Panc1 (cell line): Measurements from ENCODE around the gene ADAM12. TPM values are rescaled to one million over a fixed set of nuclear protein-coding genes. Genes with fewer than 3 reads are reported as not detected.

Experiments
- ATAC-seq: fragments of 200-7000 bp; cut with Tn5 transposase; 2 replicates; pipeline ENCODE4 v1.9.1; 2020; ENCODE audit warnings: mild to moderate bottlenecking, moderate library complexity
- BruUV-seq: library from RNA; stranded (reverse); fragments of 400-500 nt; replicated peaks from 2 replicates; lab custom pipeline; 2021; lab: Mats Ljungman, UMichigan
- CTCF ChIA-PET: fragments of 300-600 bp; sonication (Branson Sonifier 250); formaldehyde crosslinking; loops from one replicate; lab custom pipeline; 2022; ENCODE audit warnings: antibody characterized with exemption; lab: Charles Lee
- POLR2A ChIA-PET: fragments of 300-600 bp; sonication (Branson Sonifier 250); formaldehyde crosslinking; loops from one replicate; lab custom pipeline; 2022; ENCODE audit warnings: antibody characterized with exemption; lab: Charles Lee
- DNase-seq: peaks from one replicate; pipeline ENCODE4 v3.0.0-alpha.2; 2010; ENCODE audit warnings: low read depth, low spot score
- H3K27ac ChIP-seq: 2 replicates; pipeline ENCODE4 v1.5.1; 2011; ENCODE audit warnings: mild to moderate bottlenecking, low read length, inconsistent platforms
- H3K27me3 ChIP-seq: fragments of 200-500 bp; sonication (Bioruptor generic); 2 replicates; pipeline ENCODE4 v1.6.0; 2014; ENCODE audit warnings: low read length, inconsistent platforms; ENCODE audit not compliant: control insufficient read depth, insufficient read depth
- H3K36me3 ChIP-seq: fragments of 200-500 bp; sonication (Bioruptor generic); 2 replicates; pipeline ENCODE4 v1.5.1; 2014; ENCODE audit warnings: inconsistent platforms, mild to moderate bottlenecking, low read length, moderate library complexity; ENCODE audit not compliant: control insufficient read depth, insufficient read depth
- H3K4me1 ChIP-seq: 2 replicates; pipeline ENCODE4 v1.5.1; 2011; ENCODE audit warnings: inconsistent platforms, mild to moderate bottlenecking, low read length, moderate library complexity; ENCODE audit not compliant: control insufficient read depth, insufficient read depth
- H3K4me3 ChIP-seq, 2 experiments: 2 replicates each; pipeline ENCODE4 v1.5.1; 2011 to 2012; ENCODE audit warnings: low read depth in 2 of 2, low read length in 2 of 2, mild to moderate bottlenecking in 2 of 2, inconsistent platforms in 1 of 2, moderate library complexity in 1 of 2
- H3K9me3 ChIP-seq: fragments of 200-500 bp; sonication (Bioruptor generic); 2 replicates; pipeline ENCODE4 v1.5.1; 2014; ENCODE audit warnings: low read depth, mild to moderate bottlenecking, inconsistent platforms, low read length, moderate library complexity; ENCODE audit not compliant: control insufficient read depth, insufficient read depth
- POLR2AphosphoS5 ChIP-seq: IDR thresholded peaks from 2 replicates; pipeline ENCODE4 v1.6.1; 2012; ENCODE audit warnings: mild to moderate bottlenecking, low read depth, low read length, moderate library complexity
- SIN3A ChIP-seq: IDR thresholded peaks from 2 replicates; pipeline ENCODE4 v1.6.1; 2012; ENCODE audit warnings: low read depth, mild to moderate bottlenecking, low read length, moderate library complexity, borderline replicate concordance; ENCODE audit not compliant: insufficient read depth
- TCF7L2 ChIP-seq: IDR thresholded peaks from 2 replicates; pipeline ENCODE4 v1.6.1; 2011; ENCODE audit warnings: mild to moderate bottlenecking, low read depth, low read length, inconsistent platforms
- in situ Hi-C: cut with HindIII; loops from 2 replicates; pipeline ENCODE4 v1.10.0; 2016; ENCODE audit warnings: low sequenced_read_pairs, low pct_unique_long_range_greater_than_20kb
- intact Hi-C: fragments of 100-400 bp; cut with micrococcal nuclease; formaldehyde crosslinking; loops from one replicate; pipeline ENCODE4 v1.10.0; 2022; ENCODE audit not compliant: unreplicated experiment
- total RNA-seq: library from RNA; stranded (reverse); gene quantifications from one replicate; pipeline ENCODE4 v1.2.1, GENCODE V29; 2021; ENCODE audit not compliant: unreplicated experiment
- TF ChIP-seq, protein P1 (sequence below): fragments of 450-650 bp; IDR thresholded peaks from 2 replicates; pipeline ENCODE4 v1.5.1; 2017; ENCODE audit warnings: mild to moderate bottlenecking
- TF ChIP-seq, protein P2 (sequence below), 2 experiments: IDR thresholded peaks; 2 replicates each; pipeline ENCODE4 v1.6.1; 2011 to 2012; ENCODE audit warnings: low read depth in 2 of 2, control low read depth in 1 of 2, low read length in 1 of 2, mild to moderate bottlenecking in 1 of 2, moderate library complexity in 1 of 2; ENCODE audit not compliant: insufficient read depth in 1 of 2

ADAM12 gene
- total RNA-seq, 1 experiment from 2014 or later: 0.10 TPM

DNA sequence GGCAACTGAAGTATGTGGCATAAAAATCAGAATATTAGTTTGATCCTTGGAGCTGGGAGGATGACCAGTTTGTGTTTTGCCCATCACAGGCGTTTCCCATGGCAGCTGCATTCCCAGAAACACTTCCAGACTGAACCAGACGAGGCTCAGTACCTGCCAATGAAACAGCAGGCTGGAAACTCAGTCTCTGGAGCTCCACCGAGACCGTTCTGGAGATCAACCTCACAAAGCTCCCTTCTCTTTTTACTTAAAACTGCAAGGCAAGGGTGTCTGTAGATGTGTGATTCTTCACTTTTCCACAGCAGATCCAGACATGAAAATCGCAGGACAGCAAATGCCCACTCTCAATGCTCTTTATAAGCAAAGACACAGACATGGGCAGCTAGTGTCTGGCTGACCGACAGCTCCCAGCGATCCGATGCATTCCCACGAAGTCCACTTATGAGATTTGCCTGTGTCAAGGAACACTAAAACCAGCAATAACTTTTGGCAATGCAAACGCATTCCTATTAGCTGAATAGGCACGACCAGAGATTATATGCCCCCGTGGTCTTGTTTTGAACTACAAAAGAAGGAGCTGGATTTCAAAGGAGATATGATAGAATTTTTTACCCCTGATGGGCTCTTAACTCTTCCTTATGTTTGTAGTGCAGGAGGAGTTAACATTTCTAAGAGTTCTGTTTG lies 72.6 kb downstream of the ADAM12 start:
- Histone ChIP-seq H3K9me3 (no peaks in the 10 kb centered on the region), H3K27ac (no peak overlapping the region), H3K27me3 (no peaks in the 10 kb centered on the region), H3K36me3 (no peaks in the 10 kb centered on the region), H3K4me1 (no peaks in the 10 kb centered on the region), H3K4me3 (no peak overlapping the region)
- no TSS peak for BruUV-seq
- intact Hi-C loops (no loop called here), in situ Hi-C loops (no loop called here)
- no peak for DNase-seq
- TF ChIP-seq SIN3A (no peak), POLR2AphosphoS5 (no peak), TCF7L2 (no peak)
- TF ChIP-seq, protein P1, sequence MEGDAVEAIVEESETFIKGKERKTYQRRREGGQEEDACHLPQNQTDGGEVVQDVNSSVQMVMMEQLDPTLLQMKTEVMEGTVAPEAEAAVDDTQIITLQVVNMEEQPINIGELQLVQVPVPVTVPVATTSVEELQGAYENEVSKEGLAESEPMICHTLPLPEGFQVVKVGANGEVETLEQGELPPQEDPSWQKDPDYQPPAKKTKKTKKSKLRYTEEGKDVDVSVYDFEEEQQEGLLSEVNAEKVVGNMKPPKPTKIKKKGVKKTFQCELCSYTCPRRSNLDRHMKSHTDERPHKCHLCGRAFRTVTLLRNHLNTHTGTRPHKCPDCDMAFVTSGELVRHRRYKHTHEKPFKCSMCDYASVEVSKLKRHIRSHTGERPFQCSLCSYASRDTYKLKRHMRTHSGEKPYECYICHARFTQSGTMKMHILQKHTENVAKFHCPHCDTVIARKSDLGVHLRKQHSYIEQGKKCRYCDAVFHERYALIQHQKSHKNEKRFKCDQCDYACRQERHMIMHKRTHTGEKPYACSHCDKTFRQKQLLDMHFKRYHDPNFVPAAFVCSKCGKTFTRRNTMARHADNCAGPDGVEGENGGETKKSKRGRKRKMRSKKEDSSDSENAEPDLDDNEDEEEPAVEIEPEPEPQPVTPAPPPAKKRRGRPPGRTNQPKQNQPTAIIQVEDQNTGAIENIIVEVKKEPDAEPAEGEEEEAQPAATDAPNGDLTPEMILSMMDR: no peak
- TF ChIP-seq, protein P2, sequence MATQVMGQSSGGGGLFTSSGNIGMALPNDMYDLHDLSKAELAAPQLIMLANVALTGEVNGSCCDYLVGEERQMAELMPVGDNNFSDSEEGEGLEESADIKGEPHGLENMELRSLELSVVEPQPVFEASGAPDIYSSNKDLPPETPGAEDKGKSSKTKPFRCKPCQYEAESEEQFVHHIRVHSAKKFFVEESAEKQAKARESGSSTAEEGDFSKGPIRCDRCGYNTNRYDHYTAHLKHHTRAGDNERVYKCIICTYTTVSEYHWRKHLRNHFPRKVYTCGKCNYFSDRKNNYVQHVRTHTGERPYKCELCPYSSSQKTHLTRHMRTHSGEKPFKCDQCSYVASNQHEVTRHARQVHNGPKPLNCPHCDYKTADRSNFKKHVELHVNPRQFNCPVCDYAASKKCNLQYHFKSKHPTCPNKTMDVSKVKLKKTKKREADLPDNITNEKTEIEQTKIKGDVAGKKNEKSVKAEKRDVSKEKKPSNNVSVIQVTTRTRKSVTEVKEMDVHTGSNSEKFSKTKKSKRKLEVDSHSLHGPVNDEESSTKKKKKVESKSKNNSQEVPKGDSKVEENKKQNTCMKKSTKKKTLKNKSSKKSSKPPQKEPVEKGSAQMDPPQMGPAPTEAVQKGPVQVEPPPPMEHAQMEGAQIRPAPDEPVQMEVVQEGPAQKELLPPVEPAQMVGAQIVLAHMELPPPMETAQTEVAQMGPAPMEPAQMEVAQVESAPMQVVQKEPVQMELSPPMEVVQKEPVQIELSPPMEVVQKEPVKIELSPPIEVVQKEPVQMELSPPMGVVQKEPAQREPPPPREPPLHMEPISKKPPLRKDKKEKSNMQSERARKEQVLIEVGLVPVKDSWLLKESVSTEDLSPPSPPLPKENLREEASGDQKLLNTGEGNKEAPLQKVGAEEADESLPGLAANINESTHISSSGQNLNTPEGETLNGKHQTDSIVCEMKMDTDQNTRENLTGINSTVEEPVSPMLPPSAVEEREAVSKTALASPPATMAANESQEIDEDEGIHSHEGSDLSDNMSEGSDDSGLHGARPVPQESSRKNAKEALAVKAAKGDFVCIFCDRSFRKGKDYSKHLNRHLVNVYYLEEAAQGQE (IDR thresholded peaks at IDR 0.05; ENCODE audit: insufficient read depth in 1 of 2, low read depth in 2 of 2, low read length in 1 of 2): no peak
- ChIA-PET POLR2A (no interaction called here), CTCF (no interaction called here)
- no peak for ATAC-seq

DNA sequence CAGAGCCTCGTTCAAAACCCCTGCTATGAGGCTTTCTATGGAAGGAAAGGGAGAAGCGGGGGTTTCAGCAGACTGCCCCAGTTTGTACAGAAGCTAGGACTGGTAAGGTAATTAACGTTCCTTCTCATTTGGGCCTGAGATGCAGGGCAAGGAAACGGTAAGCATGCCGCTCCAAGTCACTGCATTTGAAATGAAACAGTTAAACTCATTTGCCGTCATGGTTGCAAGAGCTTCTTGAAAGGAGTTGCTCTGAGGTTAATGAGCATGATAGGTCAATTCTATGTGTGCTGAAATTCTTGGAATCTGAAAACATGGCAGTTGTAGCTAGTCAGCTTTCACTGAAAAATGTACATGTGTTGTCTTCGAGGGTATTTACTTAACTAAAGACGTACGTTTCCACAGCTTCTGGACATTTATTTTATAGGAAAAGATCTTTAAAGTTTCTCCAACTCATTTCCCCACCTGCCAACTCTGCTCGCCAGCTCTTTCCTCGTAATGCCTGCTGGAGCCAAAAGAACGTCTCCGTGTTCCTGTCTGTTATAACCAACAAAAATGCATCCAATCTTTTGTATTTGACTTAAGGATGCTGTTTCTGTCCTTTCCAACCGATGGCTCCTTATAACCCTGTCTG lies 73.3 kb downstream of the ADAM12 start:
- CTCF ChIA-PET: no interaction called here
- TF ChIP-seq TCF7L2 (no peak), POLR2AphosphoS5 (no peak), SIN3A (no peak)
- TF ChIP-seq, protein P2 (IDR thresholded peaks at IDR 0.05; ENCODE audit: insufficient read depth in 1 of 2, low read depth in 2 of 2, low read length in 1 of 2): no peak
- TF ChIP-seq, protein P1: no peak
- no peaks in the 10 kb centered on the region for H3K4me1 ChIP-seq
- no peaks in the 10 kb centered on the region for H3K27me3 ChIP-seq
- intact Hi-C loops: no loop called here
- ATAC-seq (no peak), DNase-seq (no peak)
- BruUV-seq: no TSS peak
- POLR2A ChIA-PET: no interaction called here
- H3K4me3 ChIP-seq: no peak overlapping the region
- no peaks in the 10 kb centered on the region for H3K9me3 ChIP-seq
- no peak overlapping the region for H3K27ac ChIP-seq
- in situ Hi-C loops: no loop called here
- H3K36me3 ChIP-seq: no peaks in the 10 kb centered on the region
